HCT116 (cell line): ENCODE results near the gene PDE6B. TPM values are rescaled to one million over a fixed set of nuclear protein-coding genes. Genes with fewer than 3 reads are reported as not detected.

Experiments used
- ATAC-seq: fragments of 200-7000 bp; cut with Tn5 transposase; 2 replicates; pipeline ENCODE4 v1.9.1; 2020; ENCODE audit warnings: mild to moderate bottlenecking, moderate library complexity
- BruUV-seq: library from RNA; stranded (reverse); fragments of 400-500 nt; replicated peaks from 2 replicates; lab custom pipeline; 2021; lab: Mats Ljungman, UMichigan
- CTCF ChIA-PET: fragments of 300-600 bp; sonication (Branson Sonifier 250); formaldehyde crosslinking; loops from one replicate; lab custom pipeline; 2021; ENCODE audit warnings: antibody characterized with exemption; lab: Charles Lee
- POLR2A ChIA-PET: fragments of 300-600, 350-600 bp; sonication (Branson Sonifier 250); formaldehyde crosslinking; loops from one replicate; lab custom pipeline; 2021; ENCODE audit warnings: antibody characterized with exemption; lab: Charles Lee
- RAD21 ChIA-PET, 2 experiments: fragments of 300-600 bp; sonication (Branson Sonifier 250); formaldehyde crosslinking; loops; one replicate each; lab custom pipeline; 2023; ENCODE audit warnings: low total read pairs in 2 of 2; ENCODE audit not compliant: uncharacterized antibody in 2 of 2, unreplicated experiment in 2 of 2, low non-redundant PET in 1 of 2; lab: Charles Lee
- DNase-seq: peaks from one replicate; pipeline ENCODE4 v3.0.0-alpha.2; 2010; ENCODE audit warnings: low read depth, low spot score
- H2AFZ ChIP-seq: fragments of 200-600 bp; shearing (Covaris generic), sonication (generic); 2 replicates; pipeline ENCODE4 v1.6.1; 2017; ENCODE audit warnings: low read depth, mixed run types, mixed read lengths, antibody characterized with exemption, low read length; ENCODE audit not compliant: poor library complexity, severe bottlenecking
- H3K27ac ChIP-seq: 2 replicates; pipeline ENCODE4 v1.5.1; 2012; ENCODE audit warnings: low read depth, low read length
- H3K27me3 ChIP-seq: fragments of 200-600 bp; sonication (generic); 2 replicates; pipeline ENCODE4 v1.6.1; 2016; ENCODE audit warnings: mixed run types, low read length, mixed read lengths; ENCODE audit not compliant: insufficient read depth
- H3K36me3 ChIP-seq, 2 experiments: fragments of 200-500 bp in 1 of 2; fragments of 200-600 bp in 1 of 2; sonication (Bioruptor generic) in 1 of 2; sonication (generic) in 1 of 2; 2 replicates each; pipeline versions ENCODE4 v1.5.1 to v1.6.1; 2014 to 2016; ENCODE audit warnings: low read length in 2 of 2, inconsistent platforms in 1 of 2, mixed read lengths in 1 of 2, mixed run types in 1 of 2; ENCODE audit not compliant: insufficient read depth in 2 of 2, control insufficient read depth in 1 of 2
- H3K4me1 ChIP-seq, 2 experiments: fragments of 200-600 bp in 1 of 2; sonication (generic) in 1 of 2; 2 replicates each; pipeline versions ENCODE4 v1.5.1 to v1.6.1; 2012 to 2017; ENCODE audit warnings: low read length in 2 of 2, inconsistent platforms in 1 of 2, mild to moderate bottlenecking in 1 of 2, mixed read lengths in 1 of 2, mixed run types in 1 of 2, moderate library complexity in 1 of 2; ENCODE audit not compliant: insufficient read depth in 2 of 2, control insufficient read depth in 1 of 2
- H3K4me2 ChIP-seq: fragments of 200-600 bp; sonication (generic); 2 replicates; pipeline ENCODE4 v1.6.1; 2017; ENCODE audit warnings: mixed run types, low read length, mixed read lengths
- H3K4me3 ChIP-seq, 2 experiments: fragments of 200-600 bp in 1 of 2; sonication (generic) in 1 of 2; replicated peaks in 1 of 2; 2 replicates each; pipeline ENCODE4 v1.5.1; 2011 to 2016; ENCODE audit warnings: low read length in 2 of 2, control low read depth in 1 of 2, low read depth in 1 of 2, mild to moderate bottlenecking in 1 of 2, mixed read lengths in 1 of 2, mixed run types in 1 of 2
- H3K79me2 ChIP-seq: fragments of 200-600 bp; sonication (generic); 2 replicates; pipeline ENCODE4 v1.6.1; 2017; ENCODE audit warnings: mild to moderate bottlenecking, mixed run types, low read length, moderate library complexity, mixed read lengths; ENCODE audit not compliant: insufficient read depth
- H3K9ac ChIP-seq: fragments of 200-600 bp; sonication (generic); 2 replicates; pipeline ENCODE4 v1.6.1; 2016; ENCODE audit warnings: low read length, mixed read lengths
- H3K9me2 ChIP-seq: fragments of 200-600 bp; sonication (generic), shearing (Covaris generic); 2 replicates; pipeline ENCODE4 v1.6.1; 2017; ENCODE audit warnings: mixed run types, mild to moderate bottlenecking, moderate library complexity; ENCODE audit not compliant: insufficient read depth
- H3K9me3 ChIP-seq, 2 experiments: fragments of 200-500 bp in 1 of 2; fragments of 200-600 bp in 1 of 2; sonication (Bioruptor generic) in 1 of 2; sonication (generic) in 1 of 2; 2 replicates each; pipeline ENCODE4 v1.6.1; 2014 to 2017; ENCODE audit warnings: low read length in 2 of 2, mixed read lengths in 2 of 2, inconsistent platforms in 1 of 2, low read depth in 1 of 2, mild to moderate bottlenecking in 1 of 2, mixed run types in 1 of 2, moderate library complexity in 1 of 2; ENCODE audit not compliant: control insufficient read depth in 1 of 2, insufficient read depth in 1 of 2
- H4K20me1 ChIP-seq: fragments of 200-600 bp; sonication (generic), shearing (Covaris generic); 2 replicates; pipeline ENCODE4 v1.6.1; 2017; ENCODE audit warnings: mixed run types, mild to moderate bottlenecking, moderate library complexity; ENCODE audit not compliant: insufficient read depth
- EGR1 ChIP-seq: IDR thresholded peaks from 2 replicates; pipeline ENCODE4 v1.6.1; 2012; ENCODE audit warnings: low read depth
- ZFX ChIP-seq: fragments of 450-650 bp; IDR thresholded peaks from 2 replicates; pipeline ENCODE4 v1.6.1; 2017
- ZNF274 ChIP-seq: fragments of 200-500 bp; sonication (Bioruptor generic); IDR thresholded peaks from 2 replicates; pipeline ENCODE4 v1.6.1; 2014; ENCODE audit warnings: mild to moderate bottlenecking, low read depth, low read length, inconsistent platforms
- intact Hi-C: fragments of 100-400 bp; cut with micrococcal nuclease; formaldehyde crosslinking; loops from 2 replicates; pipeline ENCODE4 v1.10.0; 2022
- total RNA-seq: library from RNA; stranded (reverse); gene quantifications from one replicate; pipeline ENCODE4 v1.2.1, GENCODE V29; 2021; ENCODE audit not compliant: unreplicated experiment
- TF ChIP-seq, protein P1 (sequence below): IDR thresholded peaks from 2 replicates; pipeline ENCODE4 v1.6.1; 2011; ENCODE audit warnings: mild to moderate bottlenecking, low read length, moderate library complexity; ENCODE audit not compliant: insufficient replicate concordance; ENCODE audit errors: extremely low read depth
- TF ChIP-seq, protein P2 (sequence below): IDR thresholded peaks from 2 replicates; pipeline ENCODE4 v1.6.1; 2012

PDE6B gene
- total RNA-seq, 1 experiment from 2014 or later: not detected

DNA sequence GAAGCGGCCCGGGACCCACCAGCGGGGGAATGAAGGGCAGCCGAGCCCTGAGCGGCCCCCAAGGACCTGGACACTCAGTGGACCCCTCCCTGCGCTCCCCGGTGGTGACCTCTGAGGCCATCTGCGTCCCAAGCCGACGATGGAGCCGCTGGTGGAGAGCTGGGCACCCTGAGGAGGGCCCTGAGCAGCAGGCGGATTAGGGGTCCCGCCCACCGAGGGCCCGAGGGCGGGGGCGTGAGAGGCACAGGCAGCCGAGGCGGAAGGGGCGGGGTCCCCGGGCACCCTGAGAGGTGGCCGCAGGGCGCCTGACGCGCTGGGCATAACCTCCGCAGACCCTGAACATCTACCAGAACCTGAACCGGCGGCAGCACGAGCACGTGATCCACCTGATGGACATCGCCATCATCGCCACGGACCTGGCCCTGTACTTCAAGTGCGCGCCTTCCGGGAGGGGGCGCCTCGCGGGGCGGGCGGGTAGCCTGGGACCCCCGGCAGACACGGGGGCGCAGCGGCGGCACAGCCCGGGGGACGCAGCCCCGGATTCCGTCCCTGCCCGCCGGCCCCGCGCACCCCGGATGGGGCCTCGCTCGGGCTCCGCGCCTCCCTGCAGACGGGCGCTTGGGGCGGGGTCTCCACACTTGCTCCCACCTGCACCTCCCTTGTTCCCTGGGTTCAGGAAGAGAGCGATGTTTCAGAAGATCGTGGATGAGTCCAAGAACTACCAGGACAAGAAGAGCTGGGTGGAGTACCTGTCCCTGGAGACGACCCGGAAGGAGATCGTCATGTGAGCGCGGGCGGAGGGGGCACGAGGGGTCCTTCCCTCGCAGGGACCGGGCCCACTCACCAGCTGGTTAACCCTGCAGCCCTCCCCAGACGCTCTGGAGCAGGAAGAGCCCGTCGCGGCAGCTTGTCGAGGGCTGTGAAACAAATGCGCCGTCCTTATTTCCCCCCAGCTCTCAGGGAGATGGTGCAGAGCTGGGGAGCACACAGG is 38.4 kb downstream of the PDE6B start:
- TF ChIP-seq EGR1: no peak
- no peak for TF ChIP-seq ZFX
- no peak for TF ChIP-seq ZNF274
- TF ChIP-seq, protein P1, sequence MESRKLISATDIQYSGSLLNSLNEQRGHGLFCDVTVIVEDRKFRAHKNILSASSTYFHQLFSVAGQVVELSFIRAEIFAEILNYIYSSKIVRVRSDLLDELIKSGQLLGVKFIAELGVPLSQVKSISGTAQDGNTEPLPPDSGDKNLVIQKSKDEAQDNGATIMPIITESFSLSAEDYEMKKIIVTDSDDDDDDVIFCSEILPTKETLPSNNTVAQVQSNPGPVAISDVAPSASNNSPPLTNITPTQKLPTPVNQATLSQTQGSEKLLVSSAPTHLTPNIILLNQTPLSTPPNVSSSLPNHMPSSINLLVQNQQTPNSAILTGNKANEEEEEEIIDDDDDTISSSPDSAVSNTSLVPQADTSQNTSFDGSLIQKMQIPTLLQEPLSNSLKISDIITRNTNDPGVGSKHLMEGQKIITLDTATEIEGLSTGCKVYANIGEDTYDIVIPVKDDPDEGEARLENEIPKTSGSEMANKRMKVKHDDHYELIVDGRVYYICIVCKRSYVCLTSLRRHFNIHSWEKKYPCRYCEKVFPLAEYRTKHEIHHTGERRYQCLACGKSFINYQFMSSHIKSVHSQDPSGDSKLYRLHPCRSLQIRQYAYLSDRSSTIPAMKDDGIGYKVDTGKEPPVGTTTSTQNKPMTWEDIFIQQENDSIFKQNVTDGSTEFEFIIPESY: no peak
- TF ChIP-seq, protein P2, sequence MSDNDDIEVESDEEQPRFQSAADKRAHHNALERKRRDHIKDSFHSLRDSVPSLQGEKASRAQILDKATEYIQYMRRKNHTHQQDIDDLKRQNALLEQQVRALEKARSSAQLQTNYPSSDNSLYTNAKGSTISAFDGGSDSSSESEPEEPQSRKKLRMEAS: no peak
- DNase-seq (no peak), ATAC-seq (no peak)
- Histone ChIP-seq H3K27ac (no peak overlapping the region), H3K36me3 (no peaks in the 10 kb centered on the region), H3K79me2 (no peaks in the 10 kb centered on the region), H3K27me3 (no peaks in the 10 kb centered on the region), H2AFZ (no peak overlapping the region), H3K9me2 (no peaks in the 10 kb centered on the region), H3K4me2 (no peak overlapping the region), H3K4me3 (no peak overlapping the region), H3K9me3 (no peaks in the 10 kb centered on the region), H3K4me1 (no peaks in the 10 kb centered on the region), H3K9ac (no peak overlapping the region), H4K20me1 (no peaks in the 10 kb centered on the region)
- BruUV-seq: no TSS peak
- CTCF ChIA-PET: no interaction called here
- RAD21 ChIA-PET: no interaction called here
- POLR2A ChIA-PET: no interaction called here
- intact Hi-C loops: no loop called here
